GM12873 (cell line): Measurements from ENCODE around the gene MYOZ3.

ENCODE experiments used
- TF ChIP-seq, protein P1 (sequence below): IDR thresholded peaks from 2 replicates; pipeline ENCODE4 v1.5.1; 2012; ENCODE audit warnings: low read depth, mild to moderate bottlenecking, moderate library complexity, low read length, control low read depth; ENCODE audit not compliant: insufficient read depth; ENCODE audit errors: missing control alignments

The MYOZ3 gene

DNA sequence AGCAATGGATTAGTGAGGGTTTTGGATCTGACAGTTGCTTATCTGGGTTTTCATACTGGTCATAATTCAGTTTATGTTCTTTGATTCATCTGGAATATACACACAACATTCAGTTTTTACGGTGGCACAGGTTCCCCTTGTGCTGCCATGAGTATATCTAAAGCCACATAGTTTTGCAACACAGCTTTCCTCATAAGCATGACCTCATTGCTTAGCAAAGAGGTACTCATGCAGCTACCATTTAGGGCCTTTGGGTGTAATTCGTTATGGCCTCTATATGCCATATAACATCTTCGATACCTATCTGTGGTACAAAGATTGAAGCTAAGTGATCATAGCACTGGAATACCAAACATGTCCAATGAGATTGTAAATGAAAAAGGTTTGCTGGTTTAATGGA lies 42.7 kb downstream of the MYOZ3 start:
- TF ChIP-seq, protein P1, sequence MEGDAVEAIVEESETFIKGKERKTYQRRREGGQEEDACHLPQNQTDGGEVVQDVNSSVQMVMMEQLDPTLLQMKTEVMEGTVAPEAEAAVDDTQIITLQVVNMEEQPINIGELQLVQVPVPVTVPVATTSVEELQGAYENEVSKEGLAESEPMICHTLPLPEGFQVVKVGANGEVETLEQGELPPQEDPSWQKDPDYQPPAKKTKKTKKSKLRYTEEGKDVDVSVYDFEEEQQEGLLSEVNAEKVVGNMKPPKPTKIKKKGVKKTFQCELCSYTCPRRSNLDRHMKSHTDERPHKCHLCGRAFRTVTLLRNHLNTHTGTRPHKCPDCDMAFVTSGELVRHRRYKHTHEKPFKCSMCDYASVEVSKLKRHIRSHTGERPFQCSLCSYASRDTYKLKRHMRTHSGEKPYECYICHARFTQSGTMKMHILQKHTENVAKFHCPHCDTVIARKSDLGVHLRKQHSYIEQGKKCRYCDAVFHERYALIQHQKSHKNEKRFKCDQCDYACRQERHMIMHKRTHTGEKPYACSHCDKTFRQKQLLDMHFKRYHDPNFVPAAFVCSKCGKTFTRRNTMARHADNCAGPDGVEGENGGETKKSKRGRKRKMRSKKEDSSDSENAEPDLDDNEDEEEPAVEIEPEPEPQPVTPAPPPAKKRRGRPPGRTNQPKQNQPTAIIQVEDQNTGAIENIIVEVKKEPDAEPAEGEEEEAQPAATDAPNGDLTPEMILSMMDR, result no peak

DNA sequence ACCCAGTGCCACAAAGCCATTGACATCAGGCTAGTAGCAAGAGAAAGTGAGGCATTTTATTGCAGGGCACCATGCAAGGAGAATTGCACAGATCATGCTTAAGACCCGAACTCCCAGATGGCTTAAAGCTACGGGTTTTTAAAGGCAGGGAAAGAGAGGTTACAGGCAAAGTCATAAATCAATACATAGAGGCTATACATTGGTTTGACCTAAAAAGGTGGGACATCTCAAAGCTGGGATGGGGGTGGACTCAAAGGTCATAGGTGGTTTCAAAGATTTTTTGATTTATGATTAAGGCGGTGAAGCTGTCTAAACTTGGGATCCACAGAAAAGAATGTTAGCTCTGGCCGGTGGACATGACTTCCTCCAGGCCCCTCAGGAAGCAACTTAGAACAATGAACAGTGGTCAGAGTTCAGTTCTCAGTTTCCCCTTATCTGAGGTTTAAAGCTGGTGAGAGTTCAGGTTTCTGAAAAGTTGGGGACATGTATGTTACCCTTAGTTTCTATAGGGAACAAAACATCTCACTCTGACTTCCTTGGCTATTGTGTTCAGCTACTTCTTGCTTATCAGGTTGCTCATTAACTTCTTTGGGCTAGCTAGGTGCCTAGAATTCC lies 45.8 kb downstream of the MYOZ3 start:
- TF ChIP-seq, protein P1, result no peak

DNA sequence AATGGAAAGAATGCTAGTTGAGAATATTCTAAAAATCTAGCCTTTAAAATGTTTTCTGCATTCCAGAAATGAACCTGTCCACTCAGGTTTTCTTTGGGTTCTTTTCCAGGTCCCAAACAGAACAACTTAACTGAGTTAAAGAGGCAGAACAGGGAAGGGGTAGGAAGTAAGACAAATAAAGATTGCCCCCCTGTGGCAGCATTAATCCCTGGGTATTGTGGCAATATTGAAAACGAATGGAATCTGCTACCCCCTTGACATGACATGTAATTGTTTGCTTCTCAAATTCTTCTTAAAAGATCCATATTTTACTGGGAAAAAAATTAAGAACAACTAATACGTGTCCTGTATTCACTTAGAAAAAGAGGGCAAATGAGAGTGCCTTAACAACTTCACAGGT lies 49.1 kb downstream of the MYOZ3 start:
- TF ChIP-seq, protein P1, result peak; percentile 33

DNA sequence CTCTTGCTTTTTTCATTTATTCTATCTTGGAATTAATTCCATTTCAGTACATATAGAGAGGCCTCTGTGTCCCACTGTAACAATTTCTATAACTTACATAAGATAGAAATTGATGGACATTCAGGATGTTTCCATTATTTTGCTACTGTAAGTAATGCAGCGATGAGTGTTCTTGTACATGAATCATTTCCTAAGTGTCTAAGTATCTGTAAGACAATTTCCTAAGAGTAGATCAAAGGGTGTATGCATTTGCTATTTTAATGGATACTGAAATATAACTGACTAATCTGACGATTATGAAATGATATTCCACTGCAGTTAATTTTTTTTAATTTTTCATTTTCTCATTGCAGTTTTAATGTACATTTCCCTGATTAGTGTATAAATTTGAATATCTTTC lies 62.8 kb downstream of the MYOZ3 start:
- TF ChIP-seq, protein P1, result no peak
